ENCODE results near the gene GRM8.

DNA sequence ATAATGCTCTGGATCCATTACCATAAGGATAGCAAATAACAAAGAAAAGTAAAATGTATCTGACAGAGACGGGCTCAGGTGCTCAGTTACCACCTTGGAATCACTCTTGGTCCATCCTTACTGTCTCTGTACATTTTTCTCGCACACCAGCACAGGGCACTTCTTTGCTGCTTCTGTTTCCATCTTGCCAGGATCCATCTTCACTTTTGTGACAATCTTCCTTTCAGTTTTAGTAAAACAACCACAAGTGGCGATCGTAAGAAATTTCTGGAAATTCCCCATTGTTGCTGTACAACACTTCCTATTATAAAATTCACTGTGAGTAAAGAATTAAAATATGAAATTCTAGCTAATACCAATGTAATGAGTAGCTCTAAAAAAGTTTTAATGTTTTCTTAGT is 695.5 kb downstream of the GRM8 start:
- TF ChIP-seq ZNF274 (IDR thresholded peaks at IDR 0.05; ENCODE audit: low read depth, low read length) (no peak), SUZ12 (IDR thresholded peaks at IDR 0.05; ENCODE audit: extremely low read depth, insufficient read depth, insufficient read length) (no peak), YY1 (IDR thresholded peaks at IDR 0.05; ENCODE audit: insufficient read depth, insufficient read length) (no peak)
